Brain microvascular endothelial cell (primary cell): ENCODE measurements around the gene CRACDL.
A peak's percentile ranks its signal among the peaks of the same experiment; 100 is the strongest.

Experiments used
- DNase-seq: peaks from one replicate; pipeline ENCODE4 v3.0.0-alpha.2; 2020
- H3K27ac ChIP-seq: fragments of 250-450 bp; sonication (Bioruptor Pico); 2 replicates; pipeline ENCODE4 v1.5.1; 2020; ENCODE audit warnings: mild to moderate bottlenecking, moderate library complexity
- H3K27me3 ChIP-seq: fragments of 250-450 bp; sonication (Bioruptor Pico); replicated peaks from 2 replicates; pipeline ENCODE4 v1.5.1; 2020; ENCODE audit warnings: mild to moderate bottlenecking
- H3K36me3 ChIP-seq: fragments of 250-450 bp; sonication (Bioruptor Pico); replicated peaks from 2 replicates; pipeline ENCODE4 v1.5.1; 2020; ENCODE audit warnings: mild to moderate bottlenecking
- H3K4me3 ChIP-seq: 2 replicates; pipeline ENCODE4 v1.5.1; 2011; ENCODE audit warnings: low read depth, mild to moderate bottlenecking, control low read depth, low read length, moderate library complexity
- CTCF ChIP-seq: IDR thresholded peaks from 2 replicates; pipeline ENCODE4 v1.5.1; 2011; ENCODE audit warnings: low read depth, mild to moderate bottlenecking, moderate library complexity, low read length, control low read depth, inconsistent platforms; ENCODE audit errors: missing control alignments
- in situ Hi-C: cut with HindIII; loops from 2 replicates; pipeline ENCODE4 v1.10.0; 2017; ENCODE audit warnings: low sequenced_read_pairs, low pct_ligation_motif_present

Gene CRACDL

GRCh38 chr2:98773169-98773568 is 162.9 kb downstream of the CRACDL start:
- TF ChIP-seq CTCF = no peak
- no peak for DNase-seq
- H3K27ac ChIP-seq = no peak overlapping the region
- no peaks in the 10 kb centered on the region for H3K27me3 ChIP-seq
- H3K4me3 ChIP-seq = no peak overlapping the region
- H3K36me3 ChIP-seq = no peaks in the 10 kb centered on the region
- in situ Hi-C loops = no loop called here

- in situ Hi-C loops = no loop called here
- Histone ChIP-seq H3K27me3 (no peaks in the 10 kb centered on the region), H3K4me3 (no peak overlapping the region), H3K27ac (no peak overlapping the region), H3K36me3 (no peaks in the 10 kb centered on the region)
- TF ChIP-seq CTCF = no peak
- DNase-seq = no peak
These were observed 163.5 kb downstream of the CRACDL start for GRCh38 chr2:98772536-98772935.

GRCh38 chr2:98771721-98772524 is 164.1 kb downstream of the CRACDL start:
- Histone ChIP-seq H3K36me3 (no peaks in the 10 kb centered on the region), H3K4me3 (no peak overlapping the region), H3K27me3 (no peaks in the 10 kb centered on the region), H3K27ac (no peak overlapping the region)
- in situ Hi-C loops = no loop called here
- TF ChIP-seq CTCF = no peak
- peak; percentile 29 for DNase-seq

GRCh38 chr2:98771264-98771663 is 164.8 kb downstream of the CRACDL start:
- TF ChIP-seq CTCF = no peak
- Histone ChIP-seq H3K27me3 (no peaks in the 10 kb centered on the region), H3K27ac (no peak overlapping the region), H3K4me3 (no peak overlapping the region), H3K36me3 (no peaks in the 10 kb centered on the region)
- in situ Hi-C loops = no loop called here
- no peak for DNase-seq

GRCh38 chr2:98769784-98770183 is 166.2 kb downstream of the CRACDL start:
- Histone ChIP-seq H3K4me3 (no peak overlapping the region), H3K36me3 (no peaks in the 10 kb centered on the region), H3K27me3 (no peaks in the 10 kb centered on the region), H3K27ac (no peak overlapping the region)
- in situ Hi-C loops = no loop called here
- TF ChIP-seq CTCF = no peak
- DNase-seq = no peak

- no peak for TF ChIP-seq CTCF
- Histone ChIP-seq H3K27ac (no peak overlapping the region), H3K27me3 (no peaks in the 10 kb centered on the region), H3K4me3 (no peak overlapping the region), H3K36me3 (no peaks in the 10 kb centered on the region)
- no peak for DNase-seq
- in situ Hi-C loops = no loop called here
These were observed 166.9 kb downstream of the CRACDL start for GRCh38 chr2:98769114-98769476.
